ENCODE measurements around the gene PCBP1.
A peak's percentile ranks its signal among the peaks of the same experiment; 100 is the strongest.
"Not testable (repeated sequence)": the region's sequence is repeated elsewhere in the genome, so short reads cannot be mapped to it uniquely, and the experiment has no call there.

Gene PCBP1

GRCh38 chr2:70055259-70055658, 32.0 kb upstream of the PCBP1 start:
- Mint-ChIP-seq H3K4me1 (ENCODE audit: low read depth) (peaks cover 12% of the 10 kb centered on the region), H3K36me3 (ENCODE audit: low read depth) (peaks cover 50% of the 10 kb centered on the region)
- H3K4me3 Mint-ChIP-seq; H3K9me3 Mint-ChIP-seq; H3K27me3 Mint-ChIP-seq; H3K27ac Mint-ChIP-seq; intact Hi-C loops (cut with micrococcal nuclease): not testable (repeated sequence)

- H3K36me3 Mint-ChIP-seq (ENCODE audit: low read depth) = peaks cover 64% of the 10 kb centered on the region
- H3K27me3 Mint-ChIP-seq = no peaks in the 10 kb centered on the region
- intact Hi-C loops (cut with micrococcal nuclease) = no loop called here
- no peaks in the 10 kb centered on the region for H3K9me3 Mint-ChIP-seq
- no peak overlapping the region for H3K4me3 Mint-ChIP-seq
- H3K27ac Mint-ChIP-seq = peak overlapping the region; percentile 25
- H3K4me1 Mint-ChIP-seq (ENCODE audit: low read depth) = peaks cover 9% of the 10 kb centered on the region
Measured at GRCh38 chr2:70061317-70061716, 26.0 kb upstream of the PCBP1 start.

GRCh38 chr2:70062270-70062669, 25.0 kb upstream of the PCBP1 start:
- intact Hi-C loops (cut with micrococcal nuclease) = no loop called here
- no peaks in the 10 kb centered on the region for H3K9me3 Mint-ChIP-seq
- H3K36me3 Mint-ChIP-seq (ENCODE audit: low read depth) = peaks cover 67% of the 10 kb centered on the region
- no peaks in the 10 kb centered on the region for H3K27me3 Mint-ChIP-seq
- peak overlapping the region; percentile 43 for H3K27ac Mint-ChIP-seq
- no peak overlapping the region for H3K4me3 Mint-ChIP-seq
- H3K4me1 Mint-ChIP-seq (ENCODE audit: low read depth) = peaks cover 17% of the 10 kb centered on the region

GRCh38 chr2:70068119-70068518, 19.2 kb upstream of the PCBP1 start:
- peaks cover 47% of the 10 kb centered on the region for H3K36me3 Mint-ChIP-seq (ENCODE audit: low read depth)
- peaks cover 39% of the 10 kb centered on the region for H3K4me1 Mint-ChIP-seq (ENCODE audit: low read depth)
- H3K27ac Mint-ChIP-seq = peak overlapping the region; percentile 90

GRCh38 chr2:70069049-70069448, 18.2 kb upstream of the PCBP1 start:
- intact Hi-C loops (cut with micrococcal nuclease) = no loop called here
- peaks cover 38% of the 10 kb centered on the region for H3K4me1 Mint-ChIP-seq (ENCODE audit: low read depth)

More at GRCh38 chr2:70068119-70068518, 19.2 kb upstream of the PCBP1 start:
- intact Hi-C loops (cut with micrococcal nuclease) = no loop called here
- H3K4me3 Mint-ChIP-seq = no peak overlapping the region
- H3K9me3 Mint-ChIP-seq = no peaks in the 10 kb centered on the region
- H3K27me3 Mint-ChIP-seq = no peaks in the 10 kb centered on the region

GRCh38 chr2:70070542-70071268, 16.6 kb upstream of the PCBP1 start:
- Mint-ChIP-seq H3K27me3 (no peaks in the 10 kb centered on the region), H3K36me3 (ENCODE audit: low read depth) (peaks cover 53% of the 10 kb centered on the region), H3K9me3 (no peaks in the 10 kb centered on the region), H3K4me1 (ENCODE audit: low read depth) (peaks cover 38% of the 10 kb centered on the region), H3K27ac (peak overlapping the region; percentile 90), H3K4me3 (peak overlapping the region; percentile 20)
- intact Hi-C loops (cut with micrococcal nuclease) = loop anchor here (2.0 kb wide), 2 partner anchors 72 to 156 kb away; partner anchors contain the start of gene MXD1

More at GRCh38 chr2:70069049-70069448, 18.2 kb upstream of the PCBP1 start:
- Mint-ChIP-seq H3K27ac (peak overlapping the region; percentile 90), H3K9me3 (no peaks in the 10 kb centered on the region), H3K27me3 (no peaks in the 10 kb centered on the region), H3K4me3 (no peak overlapping the region), H3K36me3 (ENCODE audit: low read depth) (peaks cover 47% of the 10 kb centered on the region)

GRCh38 chr2:70073493-70073892, 13.8 kb upstream of the PCBP1 start:
- intact Hi-C loops (cut with micrococcal nuclease) = no loop called here
- H3K27ac Mint-ChIP-seq = peak overlapping the region; percentile 17
- H3K4me1 Mint-ChIP-seq (ENCODE audit: low read depth) = peaks cover 26% of the 10 kb centered on the region
- H3K4me3 Mint-ChIP-seq = no peak overlapping the region
- peaks cover 50% of the 10 kb centered on the region for H3K36me3 Mint-ChIP-seq (ENCODE audit: low read depth)
- H3K27me3 Mint-ChIP-seq = no peaks in the 10 kb centered on the region
- H3K9me3 Mint-ChIP-seq = no peaks in the 10 kb centered on the region

- H3K4me1 Mint-ChIP-seq (ENCODE audit: low read depth) = peaks cover 39% of the 10 kb centered on the region
- peaks cover 84% of the 10 kb centered on the region for H3K36me3 Mint-ChIP-seq (ENCODE audit: low read depth)
- H3K9me3 Mint-ChIP-seq = no peaks in the 10 kb centered on the region
- H3K27ac Mint-ChIP-seq = peak overlapping the region; percentile 81
- intact Hi-C loops (cut with micrococcal nuclease) = no loop called here
- H3K4me3 Mint-ChIP-seq = no peak overlapping the region
- H3K27me3 Mint-ChIP-seq = no peaks in the 10 kb centered on the region
Measured at GRCh38 chr2:70078384-70078783, 8.9 kb upstream of the PCBP1 start.

- peaks cover 64% of the 10 kb centered on the region for H3K36me3 Mint-ChIP-seq (ENCODE audit: low read depth)
- H3K4me3 Mint-ChIP-seq = no peak overlapping the region
- peaks cover 60% of the 10 kb centered on the region for H3K4me1 Mint-ChIP-seq (ENCODE audit: low read depth)
- no peaks in the 10 kb centered on the region for H3K27me3 Mint-ChIP-seq
- H3K9me3 Mint-ChIP-seq = no peaks in the 10 kb centered on the region
- peak overlapping the region; percentile 65 for H3K27ac Mint-ChIP-seq
- intact Hi-C loops (cut with micrococcal nuclease) = no loop called here
Measured at GRCh38 chr2:70080610-70081200, 6.6 kb upstream of the PCBP1 start.

GRCh38 chr2:70081221-70081620, 6.1 kb upstream of the PCBP1 start:
- Mint-ChIP-seq H3K27me3 (no peaks in the 10 kb centered on the region), H3K4me3 (no peak overlapping the region), H3K36me3 (ENCODE audit: low read depth) (peaks cover 59% of the 10 kb centered on the region), H3K27ac (peak overlapping the region; percentile 65), H3K9me3 (no peaks in the 10 kb centered on the region), H3K4me1 (ENCODE audit: low read depth) (peaks cover 64% of the 10 kb centered on the region)
- intact Hi-C loops (cut with micrococcal nuclease) = no loop called here

- Mint-ChIP-seq H3K36me3 (ENCODE audit: low read depth) (peaks cover 63% of the 10 kb centered on the region), H3K27me3 (no peaks in the 10 kb centered on the region), H3K9me3 (no peaks in the 10 kb centered on the region), H3K4me3 (peak overlapping the region; percentile 31), H3K27ac (peak overlapping the region; percentile 87), H3K4me1 (ENCODE audit: low read depth) (peaks cover 60% of the 10 kb centered on the region)
- intact Hi-C loops (cut with micrococcal nuclease) = no loop called here
Measured at GRCh38 chr2:70083344-70084156, 3.7 kb upstream of the PCBP1 start.

GRCh38 chr2:70084973-70085710, 2.1 kb upstream of the PCBP1 start:
- H3K27me3 Mint-ChIP-seq = no peaks in the 10 kb centered on the region
- H3K9me3 Mint-ChIP-seq = no peaks in the 10 kb centered on the region
- intact Hi-C loops (cut with micrococcal nuclease) = no loop called here
- H3K4me3 Mint-ChIP-seq = peak overlapping the region; percentile 95
- H3K4me1 Mint-ChIP-seq (ENCODE audit: low read depth) = peaks cover 49% of the 10 kb centered on the region
- H3K36me3 Mint-ChIP-seq (ENCODE audit: low read depth) = peaks cover 63% of the 10 kb centered on the region
- peak overlapping the region; percentile 99 for H3K27ac Mint-ChIP-seq

GRCh38 chr2:70085711-70086277, 1.5 kb upstream of the PCBP1 start:
- intact Hi-C loops (cut with micrococcal nuclease) = loop anchor here (1.0 to 2.0 kb wide), 2 partner anchors 57 to 171 kb away; partner anchors contain the start of gene MXD1
- Mint-ChIP-seq H3K4me3 (peak overlapping the region; percentile 95), H3K27me3 (no peaks in the 10 kb centered on the region), H3K36me3 (ENCODE audit: low read depth) (peaks cover 62% of the 10 kb centered on the region), H3K4me1 (ENCODE audit: low read depth) (peaks cover 50% of the 10 kb centered on the region), H3K27ac (peak overlapping the region; percentile 99), H3K9me3 (no peaks in the 10 kb centered on the region)

Data from dendritic cell treated with granulocyte-macrophage colony-stimulating factor and Interleukin-4, amounts not matched to agents 40 ng/mL and 50 ng/mL, for 4 days (primary cell).